ENCODE results near the gene HACD2. TPM values are rescaled to one million over a fixed set of nuclear protein-coding genes. Genes with fewer than 3 reads are reported as not detected.
"Not testable (repeated sequence)": the region's sequence is repeated elsewhere in the genome, so short reads cannot be mapped to it uniquely, and the experiment has no call there.

Gene HACD2
- total RNA-seq, 1 experiment from 2014 or later, result 43.8 TPM

DNA sequence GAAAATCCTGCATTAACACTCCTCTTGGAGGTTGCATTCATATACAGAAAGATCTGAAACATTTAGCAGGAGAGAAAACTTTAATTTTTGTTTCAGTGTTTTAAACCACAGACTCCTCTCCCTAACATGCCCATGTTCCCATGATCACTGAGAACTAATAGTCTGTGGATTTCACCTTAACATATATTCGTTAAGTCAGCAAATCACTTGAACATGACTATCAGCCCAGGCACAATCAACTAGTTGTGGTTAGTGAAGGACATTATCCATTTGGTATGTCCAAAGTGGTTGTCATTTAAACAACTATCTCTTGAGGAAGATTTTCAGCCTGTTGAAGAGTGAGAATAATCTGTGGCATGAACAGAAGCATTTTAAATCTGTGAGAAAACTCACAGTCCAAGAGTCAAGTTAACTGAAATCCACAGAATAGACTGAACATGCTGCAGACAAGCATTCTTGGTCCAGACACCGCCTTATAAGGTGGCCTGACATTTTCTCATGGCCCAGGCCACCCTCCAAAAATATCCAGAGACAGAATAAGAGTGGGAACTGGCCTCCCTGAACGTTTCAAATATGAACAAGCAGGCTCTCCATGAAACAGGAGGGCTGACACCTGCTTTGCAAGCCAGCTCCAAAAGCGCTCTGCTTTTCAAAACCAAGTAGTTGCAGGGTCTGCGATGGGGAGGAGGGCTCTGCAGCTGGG, 96.1 kb downstream of the HACD2 start:
- Histone ChIP-seq H3K27ac (ENCODE audit: low read length) (no peak overlapping the region), H3K9ac (ENCODE audit: low read length) (no peak overlapping the region), H3K4me3 (ENCODE audit: low read length) (no peak overlapping the region), H3K79me2 (ENCODE audit: low read length) (no peaks in the 10 kb centered on the region), H4K20me1 (ENCODE audit: low read length) (no peaks in the 10 kb centered on the region), H3K4me1 (ENCODE audit: insufficient read depth, low read length) (no peaks in the 10 kb centered on the region), H2AFZ (ENCODE audit: low read length) (no peak overlapping the region), H3K9me2 (replicated peaks; ENCODE audit: low read length) (no peaks in the 10 kb centered on the region), H3K27me3 (ENCODE audit: low read length) (no peaks in the 10 kb centered on the region), H3K4me2 (ENCODE audit: low read length) (no peak overlapping the region), H3F3A (ENCODE audit: low read length, unreplicated experiment) (no peaks in the 10 kb centered on the region), H3K36me3 (ENCODE audit: low read depth, low read length) (no peaks in the 10 kb centered on the region), H3K9me3 (ENCODE audit: low read length) (no peaks in the 10 kb centered on the region)
- ChIA-PET POLR2A (ENCODE audit: unreplicated experiment) (no interaction called here), CTCF (interaction anchor here (0.5 to 1.0 kb wide), 3 partner anchors 34 to 157 kb away, joined by 4 read pairs; no protein-coding TSS in a partner anchor)
- no peak for DNase-seq
- TF ChIP-seq, protein P1, sequence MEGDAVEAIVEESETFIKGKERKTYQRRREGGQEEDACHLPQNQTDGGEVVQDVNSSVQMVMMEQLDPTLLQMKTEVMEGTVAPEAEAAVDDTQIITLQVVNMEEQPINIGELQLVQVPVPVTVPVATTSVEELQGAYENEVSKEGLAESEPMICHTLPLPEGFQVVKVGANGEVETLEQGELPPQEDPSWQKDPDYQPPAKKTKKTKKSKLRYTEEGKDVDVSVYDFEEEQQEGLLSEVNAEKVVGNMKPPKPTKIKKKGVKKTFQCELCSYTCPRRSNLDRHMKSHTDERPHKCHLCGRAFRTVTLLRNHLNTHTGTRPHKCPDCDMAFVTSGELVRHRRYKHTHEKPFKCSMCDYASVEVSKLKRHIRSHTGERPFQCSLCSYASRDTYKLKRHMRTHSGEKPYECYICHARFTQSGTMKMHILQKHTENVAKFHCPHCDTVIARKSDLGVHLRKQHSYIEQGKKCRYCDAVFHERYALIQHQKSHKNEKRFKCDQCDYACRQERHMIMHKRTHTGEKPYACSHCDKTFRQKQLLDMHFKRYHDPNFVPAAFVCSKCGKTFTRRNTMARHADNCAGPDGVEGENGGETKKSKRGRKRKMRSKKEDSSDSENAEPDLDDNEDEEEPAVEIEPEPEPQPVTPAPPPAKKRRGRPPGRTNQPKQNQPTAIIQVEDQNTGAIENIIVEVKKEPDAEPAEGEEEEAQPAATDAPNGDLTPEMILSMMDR (conservative IDR thresholded peaks at IDR 0.05; ENCODE audit: low read depth, low read length), result no peak
- TF ChIP-seq EZH2 (IDR thresholded peaks at IDR 0.05; ENCODE audit: low read length, unreplicated experiment) (no peak), EZH2phosphoT487 (IDR thresholded peaks at IDR 0.05; ENCODE audit: borderline replicate concordance, low read length) (no peak)
- BruUV-seq (replicated peaks), result no TSS peak
- ATAC-seq, result no peak
- intact Hi-C loops (cut with micrococcal nuclease), result loop anchor here (1.0 to 5.0 kb wide), 2 partner anchors 69 to 159 kb away; no protein-coding TSS in a partner anchor

DNA sequence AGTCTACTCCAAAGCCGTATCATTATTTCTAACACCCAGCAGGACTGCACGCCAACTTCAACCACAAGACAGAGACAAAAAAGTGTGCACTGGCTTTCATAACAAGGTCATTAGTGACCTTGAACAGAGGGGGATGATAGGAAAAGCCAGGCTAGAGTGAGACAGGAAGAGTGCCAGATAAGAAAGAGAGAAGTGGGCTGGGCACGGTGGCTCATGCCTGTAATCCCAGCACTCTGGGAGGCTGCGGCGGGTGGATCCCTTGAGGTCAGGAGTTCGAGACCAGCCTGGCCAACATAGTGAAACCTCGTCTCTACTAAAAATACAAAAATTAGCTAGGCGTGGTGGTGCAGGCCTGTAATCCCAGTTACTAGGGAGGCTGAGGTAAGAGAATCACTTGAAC, 97.8 kb downstream of the HACD2 start:
- intact Hi-C loops (cut with micrococcal nuclease), result loop anchor here (5.0 kb wide), 1 partner anchor 70 kb away; no protein-coding TSS in a partner anchor
- H3K4me1 ChIP-seq (ENCODE audit: insufficient read depth, low read length); H3K4me3 ChIP-seq (ENCODE audit: low read length); H3K36me3 ChIP-seq (ENCODE audit: low read depth, low read length); DNase-seq; POLR2A ChIA-PET (ENCODE audit: unreplicated experiment); H3K9me3 ChIP-seq (ENCODE audit: low read length); H3K79me2 ChIP-seq (ENCODE audit: low read length); H3K27ac ChIP-seq (ENCODE audit: low read length); H4K20me1 ChIP-seq (ENCODE audit: low read length); H3K9ac ChIP-seq (ENCODE audit: low read length); ATAC-seq; H3K9me2 ChIP-seq (replicated peaks; ENCODE audit: low read length); BruUV-seq (replicated peaks); H3F3A ChIP-seq (ENCODE audit: low read length, unreplicated experiment); H3K27me3 ChIP-seq (ENCODE audit: low read length); CTCF ChIA-PET; H3K4me2 ChIP-seq (ENCODE audit: low read length); H2AFZ ChIP-seq (ENCODE audit: low read length): not testable (repeated sequence)

DNA sequence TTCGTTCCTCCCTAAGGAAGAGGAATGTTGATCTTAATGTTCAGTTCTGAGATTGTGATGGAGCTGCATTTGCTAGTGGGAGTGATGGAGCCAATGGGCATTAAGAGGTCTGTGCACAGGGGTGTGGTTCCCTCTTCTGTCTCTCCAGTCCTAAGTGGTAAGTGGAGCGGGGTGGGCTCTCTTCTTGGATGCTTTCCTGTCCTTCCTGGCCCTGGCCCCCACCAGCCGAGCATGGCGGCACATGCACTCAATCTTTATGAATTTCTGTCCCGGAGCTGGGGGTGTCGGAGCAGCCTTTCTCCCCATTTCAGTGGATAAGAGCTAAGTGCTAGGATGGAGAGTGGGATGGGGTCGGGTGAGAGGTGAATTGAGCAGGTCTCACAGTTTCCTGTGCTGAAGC, 98.4 kb downstream of the HACD2 start:
- Histone ChIP-seq H3K36me3 (ENCODE audit: low read depth, low read length) (no peaks in the 10 kb centered on the region), H3F3A (ENCODE audit: low read length, unreplicated experiment) (no peaks in the 10 kb centered on the region), H3K9ac (ENCODE audit: low read length) (no peak overlapping the region), H3K4me3 (ENCODE audit: low read length) (no peak overlapping the region), H3K27ac (ENCODE audit: low read length) (no peak overlapping the region), H3K27me3 (ENCODE audit: low read length) (no peaks in the 10 kb centered on the region), H3K4me2 (ENCODE audit: low read length) (no peak overlapping the region), H3K4me1 (ENCODE audit: insufficient read depth, low read length) (no peaks in the 10 kb centered on the region), H3K9me2 (replicated peaks; ENCODE audit: low read length) (no peaks in the 10 kb centered on the region), H4K20me1 (ENCODE audit: low read length) (no peaks in the 10 kb centered on the region), H3K9me3 (ENCODE audit: low read length) (no peaks in the 10 kb centered on the region), H2AFZ (ENCODE audit: low read length) (no peak overlapping the region), H3K79me2 (ENCODE audit: low read length) (no peaks in the 10 kb centered on the region)
- intact Hi-C loops (cut with micrococcal nuclease), result loop anchor here (5.0 kb wide), 1 partner anchor 71 kb away; no protein-coding TSS in a partner anchor
- BruUV-seq (replicated peaks), result no TSS peak
- TF ChIP-seq, protein P1 (conservative IDR thresholded peaks at IDR 0.05; ENCODE audit: low read depth, low read length), result no peak
- no peak for TF ChIP-seq EZH2phosphoT487 (IDR thresholded peaks at IDR 0.05; ENCODE audit: borderline replicate concordance, low read length)
- no peak for TF ChIP-seq EZH2 (IDR thresholded peaks at IDR 0.05; ENCODE audit: low read length, unreplicated experiment)
- no peak for DNase-seq
- CTCF ChIA-PET, result no interaction called here
- POLR2A ChIA-PET (ENCODE audit: unreplicated experiment), result no interaction called here
- ATAC-seq, result no peak
